ENCODE data around the gene LRTM1. TPM values are rescaled to one million over a fixed set of nuclear protein-coding genes. Genes with fewer than 3 reads are reported as not detected.

Gene LRTM1
- total RNA-seq, 1 donor from 2014 or later = not detected

- no peak overlapping the region for H3K4me3 Mint-ChIP-seq (ENCODE audit: unreplicated experiment)
- no peaks in the 10 kb centered on the region for H3K27me3 ChIP-seq (ENCODE audit: insufficient read depth, low read length)
- H3K27ac Mint-ChIP-seq (ENCODE audit: unreplicated experiment) = peak overlapping the region; percentile 67
- no peak overlapping the region for H3K4me3 ChIP-seq (ENCODE audit: insufficient read depth, low read depth, low read length)
- no peak for TF ChIP-seq EZH2 (IDR thresholded peaks at IDR 0.05; ENCODE audit: insufficient read depth, low read length)
- no peak for TF ChIP-seq CTCF (IDR thresholded peaks at IDR 0.05; ENCODE audit: insufficient read depth, low read depth, low read length)
- peaks cover 41% of the 10 kb centered on the region for H3K4me1 Mint-ChIP-seq (ENCODE audit: low read depth, unreplicated experiment)
- H2AFZ ChIP-seq (ENCODE audit: low read depth, low read length) = no peak overlapping the region
- H3K4me1 ChIP-seq (ENCODE audit: insufficient read depth, low read length) = peaks cover 54% of the 10 kb centered on the region
- H3K9me3 Mint-ChIP-seq (ENCODE audit: unreplicated experiment) = peaks cover 3% of the 10 kb centered on the region
- peak; percentile 83 for DNase-seq (ENCODE audit: low read depth)
- peak overlapping the region; percentile 97 for H3K27ac ChIP-seq (ENCODE audit: low read depth, low read length)
- H3K36me3 ChIP-seq (ENCODE audit: insufficient read depth, low read length) = no peaks in the 10 kb centered on the region
- H3K36me3 Mint-ChIP-seq (ENCODE audit: low read depth, unreplicated experiment) = no peaks in the 10 kb centered on the region
- FAIRE-seq = peak; percentile 72
- H3K27me3 Mint-ChIP-seq (ENCODE audit: low read depth, unreplicated experiment) = no peaks in the 10 kb centered on the region
- H3K79me2 ChIP-seq (ENCODE audit: insufficient read depth, low read length) = no peaks in the 10 kb centered on the region
- H4K20me1 ChIP-seq (ENCODE audit: insufficient read depth, low read length) = no peaks in the 10 kb centered on the region
- peak overlapping the region; percentile 76 for H3K4me2 ChIP-seq (ENCODE audit: low read length)
- H3K9me3 ChIP-seq (ENCODE audit: insufficient read depth, low read depth, low read length) = no peaks in the 10 kb centered on the region
- peak overlapping the region; percentile 86 for H3K9ac ChIP-seq (ENCODE audit: low read length)
Observed at GRCh38 chr3:54967731-54968161, 39.9 kb upstream of the LRTM1 start.

- no peaks in the 10 kb centered on the region for H3K27me3 ChIP-seq (ENCODE audit: insufficient read depth, low read length)
- no peaks in the 10 kb centered on the region for H3K36me3 ChIP-seq (ENCODE audit: insufficient read depth, low read length)
- H3K4me2 ChIP-seq (ENCODE audit: low read length) = no peak overlapping the region
- H3K27ac ChIP-seq (ENCODE audit: low read depth, low read length) = peak overlapping the region; percentile 97
- Mint-ChIP-seq H3K27me3 (ENCODE audit: low read depth, unreplicated experiment) (no peaks in the 10 kb centered on the region), H3K4me3 (ENCODE audit: unreplicated experiment) (no peak overlapping the region), H3K36me3 (ENCODE audit: low read depth, unreplicated experiment) (no peaks in the 10 kb centered on the region), H3K27ac (ENCODE audit: unreplicated experiment) (peak overlapping the region; percentile 56), H3K4me1 (ENCODE audit: low read depth, unreplicated experiment) (peaks cover 41% of the 10 kb centered on the region), H3K9me3 (ENCODE audit: unreplicated experiment) (peaks cover 3% of the 10 kb centered on the region)
- peaks cover 54% of the 10 kb centered on the region for H3K4me1 ChIP-seq (ENCODE audit: insufficient read depth, low read length)
- no peak overlapping the region for H3K9ac ChIP-seq (ENCODE audit: low read length)
- H4K20me1 ChIP-seq (ENCODE audit: insufficient read depth, low read length) = no peaks in the 10 kb centered on the region
- no peak overlapping the region for H2AFZ ChIP-seq (ENCODE audit: low read depth, low read length)
- TF ChIP-seq CTCF (IDR thresholded peaks at IDR 0.05; ENCODE audit: insufficient read depth, low read depth, low read length) = no peak
- no peak for TF ChIP-seq EZH2 (IDR thresholded peaks at IDR 0.05; ENCODE audit: insufficient read depth, low read length)
- FAIRE-seq (no peak), DNase-seq (ENCODE audit: low read depth) (no peak)
- no peaks in the 10 kb centered on the region for H3K9me3 ChIP-seq (ENCODE audit: insufficient read depth, low read depth, low read length)
- no peak overlapping the region for H3K4me3 ChIP-seq (ENCODE audit: insufficient read depth, low read depth, low read length)
- H3K79me2 ChIP-seq (ENCODE audit: insufficient read depth, low read length) = no peaks in the 10 kb centered on the region
Observed at GRCh38 chr3:54966979-54967378, 39.1 kb upstream of the LRTM1 start.

GRCh38 chr3:54965746-54966145, 37.9 kb upstream of the LRTM1 start:
- H3K4me1 ChIP-seq (ENCODE audit: insufficient read depth, low read length) = peaks cover 51% of the 10 kb centered on the region
- H3K9me3 ChIP-seq (ENCODE audit: insufficient read depth, low read depth, low read length) = no peaks in the 10 kb centered on the region
- no peaks in the 10 kb centered on the region for H4K20me1 ChIP-seq (ENCODE audit: insufficient read depth, low read length)
- DNase-seq (ENCODE audit: low read depth) = peak; percentile 96
- TF ChIP-seq CTCF (IDR thresholded peaks at IDR 0.05; ENCODE audit: insufficient read depth, low read depth, low read length) (no peak), EZH2 (IDR thresholded peaks at IDR 0.05; ENCODE audit: insufficient read depth, low read length) (no peak)
- H3K27ac ChIP-seq (ENCODE audit: low read depth, low read length) = peak overlapping the region; percentile 84
- peaks cover 37% of the 10 kb centered on the region for H3K4me1 Mint-ChIP-seq (ENCODE audit: low read depth, unreplicated experiment)
- peaks cover 2% of the 10 kb centered on the region for H3K9me3 Mint-ChIP-seq (ENCODE audit: unreplicated experiment)
- H3K27me3 ChIP-seq (ENCODE audit: insufficient read depth, low read length) = no peaks in the 10 kb centered on the region
- no peak overlapping the region for H3K4me3 ChIP-seq (ENCODE audit: insufficient read depth, low read depth, low read length)
- H3K9ac ChIP-seq (ENCODE audit: low read length) = peak overlapping the region; percentile 45
- H3K36me3 Mint-ChIP-seq (ENCODE audit: low read depth, unreplicated experiment) = no peaks in the 10 kb centered on the region
- no peak overlapping the region for H2AFZ ChIP-seq (ENCODE audit: low read depth, low read length)
- H3K27me3 Mint-ChIP-seq (ENCODE audit: low read depth, unreplicated experiment) = no peaks in the 10 kb centered on the region
- H3K4me2 ChIP-seq (ENCODE audit: low read length) = peak overlapping the region; percentile 33
- peak; percentile 86 for FAIRE-seq
- H3K79me2 ChIP-seq (ENCODE audit: insufficient read depth, low read length) = no peaks in the 10 kb centered on the region
- no peak overlapping the region for H3K4me3 Mint-ChIP-seq (ENCODE audit: unreplicated experiment)
- H3K36me3 ChIP-seq (ENCODE audit: insufficient read depth, low read length) = no peaks in the 10 kb centered on the region
- H3K27ac Mint-ChIP-seq (ENCODE audit: unreplicated experiment) = peak overlapping the region; percentile 8
